Stimulated activated CD8-positive, alpha-beta memory T cell treated with anti-CD3 and anti-CD28 coated beads, Interleukin-7, amount 100 ng/mL, for 4 hours (primary cell): Measurements from ENCODE around the gene AOC1.
"Not testable (repeated sequence)": the region's sequence is repeated elsewhere in the genome, so short reads cannot be mapped to it uniquely, and the experiment has no call there.

Source experiments
- DNase-seq, 2 donors: peaks; one replicate each; pipeline ENCODE4 v3.0.0-alpha.2; 2020; ENCODE audit warnings: low read depth in 2 of 2

The AOC1 gene, protein sequence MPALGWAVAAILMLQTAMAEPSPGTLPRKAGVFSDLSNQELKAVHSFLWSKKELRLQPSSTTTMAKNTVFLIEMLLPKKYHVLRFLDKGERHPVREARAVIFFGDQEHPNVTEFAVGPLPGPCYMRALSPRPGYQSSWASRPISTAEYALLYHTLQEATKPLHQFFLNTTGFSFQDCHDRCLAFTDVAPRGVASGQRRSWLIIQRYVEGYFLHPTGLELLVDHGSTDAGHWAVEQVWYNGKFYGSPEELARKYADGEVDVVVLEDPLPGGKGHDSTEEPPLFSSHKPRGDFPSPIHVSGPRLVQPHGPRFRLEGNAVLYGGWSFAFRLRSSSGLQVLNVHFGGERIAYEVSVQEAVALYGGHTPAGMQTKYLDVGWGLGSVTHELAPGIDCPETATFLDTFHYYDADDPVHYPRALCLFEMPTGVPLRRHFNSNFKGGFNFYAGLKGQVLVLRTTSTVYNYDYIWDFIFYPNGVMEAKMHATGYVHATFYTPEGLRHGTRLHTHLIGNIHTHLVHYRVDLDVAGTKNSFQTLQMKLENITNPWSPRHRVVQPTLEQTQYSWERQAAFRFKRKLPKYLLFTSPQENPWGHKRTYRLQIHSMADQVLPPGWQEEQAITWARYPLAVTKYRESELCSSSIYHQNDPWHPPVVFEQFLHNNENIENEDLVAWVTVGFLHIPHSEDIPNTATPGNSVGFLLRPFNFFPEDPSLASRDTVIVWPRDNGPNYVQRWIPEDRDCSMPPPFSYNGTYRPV

DNA sequence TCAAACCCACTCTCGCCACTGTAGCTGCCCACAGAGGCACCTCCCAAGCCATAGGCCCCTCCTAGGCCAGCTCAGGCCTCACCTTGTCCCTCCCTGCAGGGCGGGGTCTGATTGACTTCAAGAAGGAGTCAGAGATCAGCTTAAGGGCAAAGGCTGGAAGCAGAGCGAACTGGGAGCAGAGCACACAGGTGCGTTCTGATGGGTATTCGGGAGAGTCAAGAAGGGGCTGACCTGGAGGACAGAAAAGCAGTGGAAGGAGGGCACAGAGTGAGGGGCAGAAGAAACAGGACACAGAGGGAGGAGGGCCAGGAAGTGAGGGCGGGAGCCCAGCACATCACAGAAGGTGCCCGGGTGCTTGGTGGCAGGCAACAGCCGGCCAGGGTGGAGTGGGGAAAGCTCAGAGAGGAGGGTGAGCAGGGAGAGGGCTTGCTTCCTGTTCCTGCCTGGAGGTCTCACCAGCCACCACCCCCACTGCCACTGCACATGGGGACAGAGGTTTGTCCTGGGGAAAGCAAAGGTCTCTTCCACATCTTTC lies at the start of gene AOC1:
Gene AOC1 (plus strand): TSS at position 147 of the 535 bp plus-strand sequence. CDS start 3,954 bp downstream, outside the sequence.
- DNase-seq, result no peak

DNA sequence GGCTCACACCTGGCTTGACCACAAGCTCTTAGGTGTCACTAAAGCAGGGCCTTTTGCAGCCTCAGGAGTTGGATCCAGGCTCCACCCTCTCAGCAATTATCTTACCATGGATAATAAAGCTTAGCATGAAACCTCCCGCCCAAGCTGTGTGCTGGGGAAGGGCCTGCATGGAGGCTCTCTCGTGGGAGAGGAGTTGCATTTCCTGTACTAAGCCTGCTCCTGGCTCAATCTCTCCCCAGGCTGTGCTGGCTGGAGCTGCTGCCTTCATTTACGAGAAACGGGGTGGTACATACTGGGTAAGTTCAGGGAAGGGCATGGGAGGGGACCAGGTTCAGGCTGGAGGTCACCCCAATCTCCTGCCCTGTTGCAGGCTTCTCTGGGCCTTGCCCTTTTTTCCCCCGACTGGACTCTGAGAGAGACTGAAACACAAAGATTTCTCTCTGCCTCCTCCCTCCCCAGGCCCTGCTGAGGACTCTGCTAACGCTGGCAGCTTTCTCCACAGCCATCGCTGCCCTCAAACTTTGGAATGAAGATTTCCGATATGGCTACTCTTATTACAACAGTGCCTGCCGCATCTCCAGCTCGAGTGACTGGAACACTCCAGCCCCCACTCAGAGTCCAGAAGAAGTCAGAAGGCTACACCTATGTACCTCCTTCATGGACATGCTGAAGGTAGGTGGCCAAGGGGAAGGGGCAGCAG lies 49.0 kb upstream of the AOC1 start:
- DNase-seq, result no peak

DNA sequence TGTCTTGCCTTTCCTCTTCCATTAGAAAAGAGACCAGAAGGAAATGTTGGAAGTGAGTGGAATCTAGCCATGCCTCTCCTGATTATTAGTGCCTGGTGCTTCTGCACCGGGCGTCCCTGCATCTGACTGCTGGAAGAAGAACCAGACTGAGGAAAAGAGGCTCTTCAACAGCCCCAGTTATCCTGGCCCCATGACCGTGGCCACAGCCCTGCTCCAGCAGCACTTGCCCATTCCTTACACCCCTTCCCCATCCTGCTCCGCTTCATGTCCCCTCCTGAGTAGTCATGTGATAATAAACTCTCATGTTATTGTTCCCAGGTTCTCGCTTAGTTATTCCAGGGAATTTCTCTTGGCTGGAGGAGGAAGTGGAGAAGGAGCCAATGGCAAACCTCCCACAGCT lies 47.5 kb upstream of the AOC1 start:
- DNase-seq, result no peak

DNA sequence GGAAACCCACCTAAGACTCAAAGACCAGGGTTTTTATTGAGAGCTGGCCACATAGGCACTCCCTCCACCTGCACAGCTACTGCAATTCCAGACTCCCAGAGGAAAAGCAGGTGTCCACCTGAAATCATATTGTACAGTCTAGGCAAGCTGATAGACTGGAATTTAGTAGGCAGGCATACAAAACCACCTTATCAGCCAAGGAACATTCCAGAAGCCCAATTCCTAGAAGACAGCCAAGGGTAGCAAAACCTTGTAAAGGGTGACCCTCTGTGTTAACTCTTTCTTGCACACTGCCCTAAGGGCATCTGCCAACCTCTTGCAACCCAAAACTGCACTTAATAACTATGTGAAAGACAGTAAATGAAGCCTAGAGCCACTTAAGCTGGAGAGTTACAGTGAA lies 46.5 kb upstream of the AOC1 start:
- DNase-seq, result no peak

DNA sequence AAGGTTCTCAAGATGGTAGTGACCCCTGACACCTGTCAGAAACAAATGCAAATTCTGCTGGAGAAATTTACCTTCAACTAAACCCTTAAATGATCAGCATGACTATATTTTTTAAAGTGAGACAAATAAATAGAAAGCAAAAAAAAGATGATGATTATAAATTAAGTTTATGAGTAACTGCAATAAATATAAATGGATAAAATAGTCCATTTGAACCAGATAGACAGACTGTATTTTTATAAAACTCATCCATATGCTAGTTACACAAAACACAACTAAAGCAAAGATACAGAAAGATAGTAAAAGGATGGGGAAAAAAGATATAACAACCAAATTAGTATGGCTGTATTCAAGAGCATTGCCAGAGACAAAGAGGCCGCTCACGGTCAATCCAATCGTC lies 45.9 kb upstream of the AOC1 start:
- DNase-seq, result no peak

DNA sequence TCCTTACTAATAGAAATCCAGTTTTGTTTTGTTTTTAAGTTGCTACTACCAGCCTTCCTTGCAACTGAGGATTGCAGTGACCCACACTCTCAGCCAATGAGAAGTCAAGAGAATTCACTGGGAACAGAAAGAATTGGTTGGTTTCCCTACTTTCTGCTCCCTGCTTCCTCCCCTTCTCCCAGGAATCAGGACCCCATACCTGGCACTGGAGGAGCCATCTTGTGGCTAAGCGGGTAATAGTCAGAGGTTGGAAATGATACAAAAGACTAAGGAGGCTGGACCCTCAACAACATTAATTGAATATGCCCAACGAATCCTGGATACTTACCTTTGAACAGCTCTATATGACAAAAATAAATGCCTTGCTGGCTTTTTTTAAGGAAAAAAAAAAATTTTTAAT lies 45.5 kb upstream of the AOC1 start:
- no peak for DNase-seq

DNA sequence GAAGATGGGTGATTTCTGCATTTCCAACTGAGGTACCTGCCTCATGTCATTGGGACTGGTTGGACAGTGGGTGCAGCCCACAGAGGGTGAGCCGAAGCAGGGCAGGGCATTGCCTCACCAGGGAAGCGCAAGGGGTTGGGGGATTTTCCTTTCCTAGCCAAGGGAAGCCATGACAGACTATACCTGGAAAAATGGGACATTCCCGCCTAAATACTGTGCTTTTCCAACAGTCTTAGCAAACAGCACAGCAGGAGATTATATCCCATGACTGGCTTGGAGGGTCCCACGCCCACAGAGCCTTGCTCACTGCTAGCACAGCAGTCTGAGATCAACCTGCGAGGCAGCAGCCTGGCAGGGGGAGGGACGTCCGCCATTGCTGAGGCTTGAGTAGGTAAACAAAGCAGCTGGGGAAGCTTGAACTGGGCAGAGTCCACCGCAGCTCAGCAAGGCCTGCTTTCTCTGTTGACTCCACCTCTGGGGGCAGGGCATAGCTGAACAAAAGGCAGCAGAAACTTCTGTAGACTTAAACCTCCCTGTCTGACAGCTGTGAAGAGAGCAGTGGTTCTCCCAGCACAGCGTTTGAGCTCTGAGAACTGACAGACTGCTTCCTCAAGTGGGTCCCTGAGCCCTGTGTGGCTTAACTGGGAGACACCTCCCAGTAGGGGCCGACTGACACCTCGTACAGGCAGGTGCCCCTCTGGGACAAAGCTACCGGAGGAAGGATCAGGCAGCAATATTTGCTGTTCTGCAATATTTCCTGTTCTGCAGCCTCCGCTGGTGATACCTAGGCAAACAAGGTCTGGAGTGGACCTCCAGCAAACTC lies 44.5 kb upstream of the AOC1 start:
- DNase-seq, result not testable (repeated sequence)

DNA sequence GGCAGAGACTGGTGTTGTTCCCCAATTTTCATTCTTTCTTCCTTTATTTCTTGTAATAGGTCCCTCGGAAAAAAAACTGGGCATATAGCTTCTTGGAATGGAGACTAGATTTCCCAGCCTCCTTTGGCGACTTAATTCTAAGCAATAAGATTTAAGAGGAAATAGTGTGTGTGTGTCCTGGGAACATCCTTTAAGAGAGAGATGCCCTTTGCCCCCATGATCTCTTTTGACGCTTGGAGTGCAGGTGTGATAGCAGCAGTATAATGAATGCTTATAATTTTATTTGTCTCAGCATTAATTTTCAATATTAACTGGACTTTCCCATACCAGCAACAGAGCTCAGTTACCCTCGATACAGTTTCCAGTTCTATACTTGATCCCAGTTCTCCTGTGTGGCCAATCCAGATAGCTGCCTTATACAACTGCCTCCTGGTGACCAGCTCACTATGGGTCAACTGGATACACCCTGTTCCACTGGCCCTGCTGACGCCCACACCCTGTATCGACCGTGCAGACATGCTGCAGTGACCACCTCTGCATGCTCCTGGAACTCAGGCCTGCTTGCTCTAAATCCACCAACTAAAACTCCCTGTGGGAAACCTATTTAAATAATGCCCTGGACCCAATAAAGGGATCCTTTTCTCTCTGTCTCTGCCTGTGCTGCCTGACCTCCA lies 37.9 kb upstream of the AOC1 start:
- DNase-seq, result no peak

DNA sequence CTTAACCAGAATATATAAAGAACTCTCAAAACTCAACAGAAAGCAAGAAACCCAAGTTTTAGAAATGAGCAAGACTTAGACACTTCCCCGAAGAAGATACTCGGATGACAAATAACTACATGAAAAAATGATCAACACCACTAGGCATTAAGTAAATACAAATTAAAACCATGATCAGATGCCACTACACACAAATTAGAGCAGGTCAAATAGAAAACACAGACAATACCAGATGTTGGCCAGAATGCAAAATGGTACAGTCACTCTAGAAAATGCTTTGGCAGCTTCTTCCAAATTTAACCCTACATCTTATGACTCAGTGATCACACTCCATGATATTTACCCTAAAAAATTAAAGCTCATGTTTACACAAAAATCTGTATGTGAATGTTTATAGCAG lies 33.3 kb upstream of the AOC1 start:
- DNase-seq, result no peak

DNA sequence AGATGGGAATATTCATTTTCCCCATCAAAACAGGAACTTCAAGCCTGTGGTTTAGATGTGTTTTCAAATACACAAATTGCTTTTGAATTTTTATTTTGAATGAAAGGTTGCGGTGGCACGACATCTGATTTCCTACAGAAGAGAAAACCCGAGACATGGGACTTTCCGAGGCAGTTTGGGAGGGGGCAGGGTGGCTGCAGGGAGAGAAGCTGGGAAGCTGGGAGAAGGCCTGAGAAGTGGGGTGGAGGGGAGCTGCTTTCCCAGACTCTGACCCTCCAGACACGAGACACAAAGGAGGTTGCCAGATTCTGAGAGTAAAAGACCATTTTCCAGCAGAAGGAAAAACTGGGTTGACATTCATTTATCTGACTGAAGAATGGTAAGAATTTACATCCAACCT lies 32.2 kb upstream of the AOC1 start:
- DNase-seq, result no peak

DNA sequence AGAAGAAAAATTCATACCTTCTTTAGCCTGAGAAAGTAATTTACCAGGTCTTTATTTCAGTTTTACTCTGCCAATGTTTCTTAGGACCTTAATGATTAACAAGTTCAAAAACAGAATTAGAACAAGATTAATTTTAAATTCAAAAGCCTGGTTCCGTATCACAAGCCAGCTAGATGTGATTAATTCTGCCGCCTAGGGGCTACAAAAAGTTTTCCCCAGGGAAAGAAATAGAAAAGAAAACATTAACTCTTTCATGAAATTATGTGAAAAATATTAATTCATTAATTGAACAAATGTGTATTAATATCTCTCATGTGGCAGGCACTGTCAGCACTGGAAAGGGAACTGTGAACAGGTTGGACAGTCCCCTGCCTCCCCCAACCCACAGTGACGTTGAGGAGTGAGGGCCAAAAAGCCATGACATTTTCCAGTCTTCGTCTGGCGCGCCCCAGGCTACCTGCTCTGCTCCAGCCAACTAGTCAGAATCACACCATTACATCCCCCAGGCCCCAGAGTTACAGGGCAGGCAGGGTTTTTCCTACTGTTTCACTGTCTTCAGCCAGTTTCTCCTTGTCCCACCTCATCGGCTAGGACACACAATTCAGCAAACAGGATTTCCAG lies 31.6 kb upstream of the AOC1 start:
- no peak for DNase-seq

DNA sequence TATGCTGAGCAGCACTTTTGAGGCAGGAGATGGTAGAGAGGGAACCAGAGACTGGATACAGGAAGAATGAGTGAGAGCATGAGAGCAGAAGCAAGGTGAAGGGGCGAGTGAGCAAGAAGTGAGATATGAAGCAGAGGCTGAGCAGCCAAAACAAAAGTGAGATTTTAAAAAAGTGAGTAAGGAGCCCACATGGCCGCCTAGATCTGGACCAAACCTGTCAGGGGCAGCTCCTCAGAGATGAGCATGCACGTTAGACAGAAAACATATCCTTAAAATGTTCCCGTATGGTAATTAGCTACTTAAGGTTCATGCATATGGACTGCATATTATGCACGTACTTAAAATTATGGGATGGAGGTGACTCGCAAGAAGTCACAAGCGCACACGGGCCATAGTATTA lies 29.3 kb upstream of the AOC1 start:
- no peak for DNase-seq

DNA sequence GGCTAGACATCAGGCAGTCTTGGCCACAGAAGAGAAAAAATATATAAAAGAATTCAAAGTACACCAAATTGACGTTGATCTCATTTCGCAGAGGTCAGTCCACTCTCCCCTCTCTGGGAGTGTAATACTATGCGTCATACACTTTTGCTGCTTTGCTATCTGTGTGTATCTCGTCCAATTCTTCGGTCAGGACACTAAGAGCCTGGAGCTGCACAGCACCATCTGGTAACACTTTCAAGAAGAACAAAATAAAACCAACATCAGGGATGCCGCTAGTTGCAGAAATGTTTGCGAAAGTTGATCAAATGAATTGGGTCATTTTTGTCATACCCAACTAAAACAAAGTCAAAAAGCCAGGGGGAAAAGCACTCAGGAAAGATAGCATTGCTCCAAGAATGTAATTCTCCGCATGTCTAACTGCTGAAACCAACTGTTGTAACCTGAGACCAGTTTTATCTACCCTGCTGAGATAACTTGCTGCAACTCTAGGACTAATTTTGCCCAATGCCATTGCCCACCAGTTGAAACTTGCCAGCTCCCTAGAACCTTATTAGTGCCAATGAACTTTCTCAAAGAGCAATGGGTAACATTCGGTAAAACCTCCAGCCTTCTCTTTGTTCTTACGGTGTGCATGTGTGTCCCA lies 28.7 kb upstream of the AOC1 start:
- DNase-seq, result no peak

DNA sequence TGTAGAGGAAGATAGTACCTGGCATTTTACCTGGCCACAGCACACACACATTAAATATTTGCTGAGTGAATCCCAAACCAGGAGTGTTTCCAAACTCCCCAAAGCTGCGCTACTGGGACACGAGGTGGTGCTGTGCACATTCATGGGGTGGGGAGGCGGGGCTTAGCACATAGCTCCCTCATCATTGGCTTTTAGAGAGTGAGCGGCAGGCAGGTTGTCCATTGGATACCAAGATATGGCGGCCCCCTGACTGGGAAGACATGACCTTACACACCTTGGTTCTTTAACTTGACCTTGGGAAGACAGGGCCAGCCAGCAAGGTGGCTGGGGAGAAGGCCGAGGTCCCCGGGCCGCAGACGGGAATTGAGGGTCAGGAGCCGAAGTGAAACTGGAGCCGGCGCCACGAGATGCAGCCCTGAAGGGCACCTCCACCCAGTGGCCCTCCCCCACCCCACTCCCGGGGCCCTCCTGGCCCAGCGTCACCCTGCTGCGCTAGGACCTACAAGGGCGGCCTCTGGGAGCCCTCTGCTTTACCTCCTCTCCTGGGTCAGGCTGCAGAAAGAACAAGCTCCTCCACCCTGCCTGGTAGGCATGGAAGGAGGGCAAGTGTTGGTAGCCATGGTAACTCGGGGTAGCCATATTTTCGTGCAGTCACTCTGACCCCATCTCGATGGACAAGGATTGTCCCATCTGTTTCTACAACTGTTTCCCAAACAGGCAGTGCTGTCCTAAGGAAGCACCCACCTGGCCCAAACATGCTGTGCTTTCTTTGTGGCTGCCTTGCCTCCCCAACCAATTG lies 27.7 kb upstream of the AOC1 start:
- no peak for DNase-seq

DNA sequence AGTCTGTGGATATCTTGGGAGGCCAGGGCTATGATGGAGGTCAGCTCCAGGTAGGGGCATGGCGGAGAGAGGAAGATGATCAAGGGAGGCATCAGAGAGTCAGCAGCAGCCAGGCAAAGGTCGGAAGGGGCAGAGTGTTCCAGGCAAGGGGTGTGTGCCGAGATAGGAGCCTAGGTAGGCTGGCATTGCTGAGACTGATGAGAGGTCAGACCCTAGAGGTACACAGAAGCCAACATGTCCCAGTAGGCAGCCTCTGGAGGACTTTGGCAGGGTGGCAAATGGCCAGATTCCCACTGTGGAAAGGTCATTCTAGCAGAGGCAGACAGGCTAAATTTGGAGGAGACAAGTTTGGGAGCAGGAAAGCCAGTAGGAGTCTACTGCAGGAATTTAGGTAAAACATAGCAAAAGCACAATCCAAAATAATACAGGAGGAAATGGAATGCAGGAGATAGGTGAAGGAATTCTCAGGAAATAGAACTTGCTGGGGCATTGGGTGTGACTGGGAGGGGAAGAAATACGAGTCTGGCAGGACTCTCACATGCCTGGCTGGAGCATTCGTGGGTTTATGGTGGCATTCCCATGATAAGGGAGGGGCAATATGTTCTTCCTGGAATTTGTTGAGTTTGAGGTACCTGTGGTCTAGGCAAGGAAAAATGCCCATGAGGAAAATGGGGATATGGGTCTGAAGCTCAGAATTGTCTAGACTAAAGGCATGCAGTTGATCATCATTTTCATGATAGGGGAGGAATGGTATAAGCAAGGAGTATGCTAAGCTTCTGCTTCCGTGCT lies 26.1 kb upstream of the AOC1 start:
- DNase-seq, result no peak

DNA sequence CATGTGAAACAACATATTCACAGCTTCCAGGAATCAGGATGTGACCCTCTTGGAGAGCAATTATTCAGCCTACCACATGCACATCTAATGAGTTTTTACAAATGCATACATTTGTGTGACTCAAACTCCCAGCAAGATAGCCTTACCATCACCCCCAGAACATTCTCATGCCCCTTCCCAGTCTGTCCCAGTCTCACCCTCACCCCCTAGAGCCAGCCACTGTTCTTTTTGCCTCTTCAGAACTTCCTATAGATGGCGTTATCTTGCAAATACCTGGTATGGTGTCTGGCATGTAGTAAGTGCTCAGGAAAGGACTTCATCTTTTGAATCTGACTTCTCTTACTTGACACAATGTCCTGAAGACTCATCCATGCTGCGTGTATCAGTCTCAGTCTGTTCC lies 23.9 kb upstream of the AOC1 start:
- no peak for DNase-seq

DNA sequence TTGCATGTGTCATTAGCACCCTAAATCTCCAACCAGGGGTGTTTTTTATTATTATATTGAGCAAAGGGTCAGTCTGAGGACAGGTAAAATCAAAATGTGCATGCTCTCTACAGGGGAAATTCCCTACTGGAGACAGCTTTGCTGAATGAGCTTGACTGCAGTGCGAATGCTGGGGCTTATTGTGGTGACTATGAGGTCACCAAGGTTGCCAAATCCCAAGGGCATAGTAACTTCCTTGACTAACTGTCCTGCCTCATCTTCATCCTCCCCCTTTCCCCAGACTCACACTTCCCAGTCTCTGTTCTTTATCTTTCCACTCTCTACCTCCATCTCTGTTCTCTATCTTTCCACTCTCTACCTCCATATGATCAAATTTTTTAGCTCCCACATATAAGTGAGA lies 22.9 kb upstream of the AOC1 start:
- DNase-seq, result no peak

DNA sequence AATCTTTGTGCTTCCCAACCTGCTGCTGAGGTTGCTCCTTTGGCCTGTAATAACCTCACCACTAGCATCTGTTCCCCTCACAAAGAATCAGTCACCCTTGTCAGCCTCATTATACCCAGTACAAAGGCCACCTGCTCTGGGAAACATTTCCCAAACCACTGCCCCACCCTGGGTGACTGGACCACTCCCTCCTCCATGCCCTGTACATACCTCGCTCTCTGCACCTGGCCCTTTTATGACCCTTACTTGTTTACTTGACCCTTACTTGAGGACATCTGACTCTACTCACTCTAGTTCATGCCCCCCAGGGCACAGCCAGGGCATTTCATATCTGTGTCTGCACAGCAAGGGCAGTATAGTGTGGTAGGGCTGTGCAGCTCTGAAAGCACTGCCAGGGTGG lies 21.4 kb upstream of the AOC1 start:
- DNase-seq, result no peak
